ENCODE data around the gene ENTR1. TPM values are rescaled to one million over a fixed set of nuclear protein-coding genes. Genes with fewer than 3 reads are reported as not detected.
"Not testable (repeated sequence)": the region's sequence is repeated elsewhere in the genome, so short reads cannot be mapped to it uniquely, and the experiment has no call there.

The ENTR1 gene
- total and polyA plus RNA-seq, 5 donors = 13.6 to 22.9 (median 19.8) TPM

GRCh38 chr9:136429683-136430491 lies 19.5 kb upstream of the ENTR1 start:
- H3K9me3 ChIP-seq (ENCODE audit: control insufficient read depth, low read length) = no peaks in the 10 kb centered on the region
- no peaks in the 10 kb centered on the region for H3K27me3 ChIP-seq (ENCODE audit: control insufficient read depth, insufficient read depth)
- ATAC-seq = peak; percentile 9 to 17
- H3K4me3 ChIP-seq (ENCODE audit: low read length) = no peak overlapping the region
- no peak for DNase-seq
- 75% methylated on average over 32 of the region's 32 CpGs for WGBS
- intact Hi-C loops (cut with DNase I) = no loop called here
- H3K27ac ChIP-seq (ENCODE audit: low read length) = no peak overlapping the region
- H3K4me1 ChIP-seq (ENCODE audit: control insufficient read depth, insufficient read depth, low read length) = no peaks in the 10 kb centered on the region

DNA sequence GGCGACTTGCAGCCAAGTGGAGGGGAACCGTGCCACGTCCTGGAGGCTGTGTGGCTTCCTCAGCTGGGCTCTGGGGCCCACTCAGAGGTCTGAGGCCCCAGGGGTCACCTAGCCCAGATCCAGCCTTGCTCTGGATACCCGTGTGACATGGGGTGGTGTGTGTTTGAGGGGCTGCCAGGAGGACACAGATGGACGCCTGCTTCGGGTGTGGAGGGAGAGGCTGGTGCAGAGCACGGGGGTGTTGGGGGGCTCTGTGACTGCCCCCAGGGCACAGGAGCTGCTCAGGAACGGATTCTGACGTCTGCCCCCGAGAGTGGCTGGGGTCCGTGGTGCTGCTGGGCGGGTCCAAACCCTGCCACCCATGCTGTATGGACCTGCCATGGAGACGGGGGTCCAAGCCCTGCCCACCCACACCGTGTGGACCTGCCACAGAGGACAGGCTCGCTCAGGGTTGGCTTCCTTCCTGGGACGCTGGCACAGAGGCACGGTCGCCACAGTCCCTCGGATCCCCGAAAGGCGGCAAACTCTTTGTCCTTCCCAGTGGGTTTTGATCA lies 18.7 kb upstream of the ENTR1 start:
- Histone ChIP-seq H3K4me3 (ENCODE audit: low read length) (no peak overlapping the region), H3K4me1 (ENCODE audit: control insufficient read depth, insufficient read depth, low read length) (no peaks in the 10 kb centered on the region), H3K27me3 (ENCODE audit: control insufficient read depth, insufficient read depth) (no peaks in the 10 kb centered on the region), H3K27ac (ENCODE audit: low read length) (no peak overlapping the region), H3K9me3 (ENCODE audit: control insufficient read depth, low read length) (no peaks in the 10 kb centered on the region)
- WGBS = 89% methylated on average over 21 of the region's 21 CpGs
- peak; percentile 7 to 21 for ATAC-seq
- intact Hi-C loops (cut with DNase I) = no loop called here
- DNase-seq = no peak

GRCh38 chr9:136426787-136427186 lies 16.4 kb upstream of the ENTR1 start:
- intact Hi-C loops (cut with DNase I) = no loop called here
- no peak overlapping the region for H3K4me3 ChIP-seq (ENCODE audit: low read length)
- no peak for DNase-seq

DNA sequence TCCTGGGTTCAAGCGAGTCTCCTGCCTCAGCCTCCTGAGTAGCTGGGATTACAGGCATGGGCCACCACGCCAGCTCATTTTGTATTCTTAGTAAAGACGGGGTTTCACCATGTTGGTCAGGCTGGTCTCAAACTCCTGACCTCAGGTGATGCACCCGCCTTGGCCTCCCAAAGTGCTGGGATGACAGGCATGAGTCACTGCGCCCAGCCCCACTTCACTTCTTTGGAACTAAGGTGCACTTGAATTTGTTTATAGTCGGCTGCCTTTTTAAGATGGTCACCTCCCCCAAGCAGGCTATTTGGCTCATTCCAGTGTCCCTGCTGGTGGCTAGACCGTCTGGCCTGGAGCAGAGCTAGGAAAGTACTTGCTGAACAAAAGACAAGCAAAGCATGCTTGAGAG lies 15.0 kb upstream of the ENTR1 start:
- H3K27me3 ChIP-seq (ENCODE audit: control insufficient read depth, insufficient read depth); ATAC-seq; H3K27ac ChIP-seq (ENCODE audit: low read length); intact Hi-C loops (cut with DNase I); DNase-seq; H3K9me3 ChIP-seq (ENCODE audit: control insufficient read depth, low read length); H3K4me3 ChIP-seq (ENCODE audit: low read length); H3K4me1 ChIP-seq (ENCODE audit: control insufficient read depth, insufficient read depth, low read length): not testable (repeated sequence)
- WGBS = 83% methylated on average over 7 of the region's 7 CpGs

More at GRCh38 chr9:136426787-136427186, 16.4 kb upstream of the ENTR1 start:
- Histone ChIP-seq H3K27me3 (ENCODE audit: control insufficient read depth, insufficient read depth) (no peaks in the 10 kb centered on the region), H3K9me3 (ENCODE audit: control insufficient read depth, low read length) (no peaks in the 10 kb centered on the region), H3K27ac (ENCODE audit: low read length) (no peak overlapping the region), H3K4me1 (ENCODE audit: control insufficient read depth, insufficient read depth, low read length) (no peaks in the 10 kb centered on the region)
- 79% methylated on average over 12 of the region's 12 CpGs for WGBS
- ATAC-seq = no peak

DNA sequence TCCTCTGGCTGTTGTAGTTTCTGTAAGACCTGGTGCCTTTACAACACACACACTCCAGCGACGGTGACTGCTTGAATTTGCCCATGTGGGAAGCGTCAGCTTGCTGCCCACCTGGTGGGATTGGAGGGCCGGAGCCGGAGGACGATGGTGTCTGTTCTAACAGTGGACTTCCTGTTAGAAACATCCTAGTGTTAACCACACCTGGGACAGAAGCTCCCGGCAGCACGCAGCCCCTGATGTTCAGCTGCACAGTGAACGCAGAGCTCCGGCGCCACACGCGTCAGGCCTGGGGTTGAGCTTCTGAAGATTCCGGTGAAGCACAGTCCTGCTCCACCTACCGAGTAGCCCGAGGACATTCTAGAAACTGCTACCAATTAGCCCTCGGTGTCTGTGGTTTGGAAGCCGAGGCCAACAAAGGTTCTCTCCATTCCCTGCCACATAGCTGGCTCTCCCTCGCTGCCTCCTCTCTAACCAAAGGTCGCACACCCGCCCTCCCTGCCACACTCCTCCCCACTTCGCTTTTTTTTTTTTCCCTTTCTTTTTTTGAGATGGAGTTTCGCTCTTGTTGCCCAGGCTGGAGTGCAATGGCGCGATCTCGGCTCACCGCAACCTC lies 14.4 kb upstream of the ENTR1 start:
- Histone ChIP-seq H3K9me3 (ENCODE audit: control insufficient read depth, low read length) (no peaks in the 10 kb centered on the region), H3K4me3 (ENCODE audit: low read length) (no peak overlapping the region), H3K27ac (ENCODE audit: low read length) (no peak overlapping the region), H3K4me1 (ENCODE audit: control insufficient read depth, insufficient read depth, low read length) (no peaks in the 10 kb centered on the region), H3K27me3 (ENCODE audit: control insufficient read depth, insufficient read depth) (no peaks in the 10 kb centered on the region)
- DNase-seq (no peak), ATAC-seq (no peak)
- 86% methylated on average over 27 of the region's 27 CpGs for WGBS
- intact Hi-C loops (cut with DNase I) = no loop called here

DNA sequence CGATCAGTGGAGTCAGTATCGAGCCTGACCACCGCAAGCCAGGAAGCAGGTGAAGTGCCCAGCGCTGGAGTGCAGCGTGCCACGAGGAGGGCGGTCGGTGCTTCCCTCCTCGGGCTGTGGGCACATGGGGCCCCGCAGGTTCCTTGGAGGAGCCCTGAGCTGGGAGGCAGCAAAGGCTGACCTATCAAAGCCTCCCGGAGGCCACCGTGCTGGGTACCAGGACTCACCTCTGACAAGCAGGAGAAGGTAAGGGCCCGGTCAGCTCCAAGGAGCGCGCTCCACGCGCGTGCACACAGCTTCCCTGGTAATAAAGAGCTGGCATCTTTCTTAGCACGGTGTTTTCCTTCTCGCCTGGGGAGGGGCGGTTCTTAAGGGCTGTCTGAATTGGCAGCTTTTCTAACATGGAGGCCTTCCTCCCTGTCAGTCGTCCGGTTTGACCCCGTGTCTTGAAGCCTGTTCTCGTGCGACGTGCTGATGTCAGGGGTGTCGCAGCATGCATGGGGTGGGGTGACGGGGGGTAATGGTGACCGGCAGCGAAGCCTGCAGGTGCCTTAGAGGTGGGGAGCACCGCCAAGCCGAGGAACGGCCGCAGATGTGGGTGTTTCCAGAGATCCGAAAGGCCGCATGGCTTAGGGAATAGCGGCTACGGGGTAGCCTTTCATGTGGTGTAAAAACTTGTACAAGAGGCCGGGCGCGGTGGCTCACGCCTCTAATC lies 13.2 kb upstream of the ENTR1 start:
- intact Hi-C loops (cut with DNase I) = no loop called here
- no peaks in the 10 kb centered on the region for H3K27me3 ChIP-seq (ENCODE audit: control insufficient read depth, insufficient read depth)
- 94% methylated on average over 43 of the region's 43 CpGs for WGBS
- H3K4me1 ChIP-seq (ENCODE audit: control insufficient read depth, insufficient read depth, low read length) = no peaks in the 10 kb centered on the region
- DNase-seq = no peak
- H3K27ac ChIP-seq (ENCODE audit: low read length) = no peak overlapping the region
- no peak for ATAC-seq
- no peaks in the 10 kb centered on the region for H3K9me3 ChIP-seq (ENCODE audit: control insufficient read depth, low read length)
- H3K4me3 ChIP-seq (ENCODE audit: low read length) = no peak overlapping the region

GRCh38 chr9:136422876-136423275 lies 12.5 kb upstream of the ENTR1 start:
- 95% methylated on average over 26 of the region's 26 CpGs for WGBS
- H3K4me3 ChIP-seq (ENCODE audit: low read length) = no peak overlapping the region
- no peaks in the 10 kb centered on the region for H3K9me3 ChIP-seq (ENCODE audit: control insufficient read depth, low read length)
- H3K27ac ChIP-seq (ENCODE audit: low read length) = no peak overlapping the region
- no peak for DNase-seq
- ATAC-seq = no peak
- no peaks in the 10 kb centered on the region for H3K27me3 ChIP-seq (ENCODE audit: control insufficient read depth, insufficient read depth)
- H3K4me1 ChIP-seq (ENCODE audit: control insufficient read depth, insufficient read depth, low read length) = no peaks in the 10 kb centered on the region
- intact Hi-C loops (cut with DNase I) = no loop called here

DNA sequence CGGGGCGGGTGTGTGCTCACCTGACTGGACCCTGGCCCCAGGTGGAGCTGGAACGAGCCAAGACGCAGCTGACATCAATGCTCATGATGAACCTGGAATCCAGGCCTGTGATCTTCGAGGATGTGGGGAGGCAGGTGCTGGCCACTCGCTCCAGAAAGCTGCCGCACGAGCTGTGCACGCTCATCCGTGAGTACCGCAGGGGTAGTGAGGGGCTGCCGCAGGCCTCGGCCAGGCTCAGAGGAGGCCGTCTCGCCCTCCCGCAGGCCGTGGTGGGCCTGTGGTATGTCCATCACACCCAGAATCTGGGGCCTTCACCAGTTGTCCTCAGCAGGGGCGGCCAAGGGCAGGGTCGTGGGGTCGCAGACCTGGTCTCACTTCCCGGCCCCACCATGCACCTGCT lies 11.4 kb upstream of the ENTR1 start:
- Histone ChIP-seq H3K9me3 (ENCODE audit: control insufficient read depth, low read length) (no peaks in the 10 kb centered on the region), H3K27ac (ENCODE audit: low read length) (no peak overlapping the region), H3K4me3 (ENCODE audit: low read length) (no peak overlapping the region), H3K27me3 (ENCODE audit: control insufficient read depth, insufficient read depth) (no peaks in the 10 kb centered on the region), H3K4me1 (ENCODE audit: control insufficient read depth, insufficient read depth, low read length) (no peaks in the 10 kb centered on the region)
- 92% methylated on average over 21 of the region's 21 CpGs for WGBS
- ATAC-seq = peak in 1 of 2 donors; percentile 20
- intact Hi-C loops (cut with DNase I) = no loop called here
- no peak for DNase-seq

DNA sequence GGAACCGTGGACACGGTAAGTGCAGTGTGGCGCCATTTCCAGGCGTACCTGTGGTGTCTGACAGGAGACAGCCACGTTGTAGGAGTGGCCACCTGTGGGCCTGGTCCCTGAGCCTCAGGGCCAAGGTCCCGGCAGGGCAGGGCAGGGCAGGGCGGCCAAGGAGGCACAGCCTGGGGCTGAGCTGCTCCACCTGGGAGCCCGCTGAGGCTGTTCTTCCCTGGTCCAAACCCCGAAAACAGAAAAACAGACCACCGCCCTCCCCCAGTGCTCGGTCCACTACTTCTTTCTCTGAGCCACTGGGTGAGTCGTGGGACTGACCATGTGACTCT lies 8.6 kb upstream of the ENTR1 start:
- no peaks in the 10 kb centered on the region for H3K4me1 ChIP-seq (ENCODE audit: control insufficient read depth, insufficient read depth, low read length)
- no peak overlapping the region for H3K27ac ChIP-seq (ENCODE audit: low read length)
- 95% methylated on average over 12 of the region's 12 CpGs for WGBS
- ATAC-seq (no peak), DNase-seq (no peak)
- H3K9me3 ChIP-seq (ENCODE audit: control insufficient read depth, low read length) = no peaks in the 10 kb centered on the region
- no peaks in the 10 kb centered on the region for H3K27me3 ChIP-seq (ENCODE audit: control insufficient read depth, insufficient read depth)
- H3K4me3 ChIP-seq (ENCODE audit: low read length) = no peak overlapping the region
- intact Hi-C loops (cut with DNase I) = no loop called here

DNA sequence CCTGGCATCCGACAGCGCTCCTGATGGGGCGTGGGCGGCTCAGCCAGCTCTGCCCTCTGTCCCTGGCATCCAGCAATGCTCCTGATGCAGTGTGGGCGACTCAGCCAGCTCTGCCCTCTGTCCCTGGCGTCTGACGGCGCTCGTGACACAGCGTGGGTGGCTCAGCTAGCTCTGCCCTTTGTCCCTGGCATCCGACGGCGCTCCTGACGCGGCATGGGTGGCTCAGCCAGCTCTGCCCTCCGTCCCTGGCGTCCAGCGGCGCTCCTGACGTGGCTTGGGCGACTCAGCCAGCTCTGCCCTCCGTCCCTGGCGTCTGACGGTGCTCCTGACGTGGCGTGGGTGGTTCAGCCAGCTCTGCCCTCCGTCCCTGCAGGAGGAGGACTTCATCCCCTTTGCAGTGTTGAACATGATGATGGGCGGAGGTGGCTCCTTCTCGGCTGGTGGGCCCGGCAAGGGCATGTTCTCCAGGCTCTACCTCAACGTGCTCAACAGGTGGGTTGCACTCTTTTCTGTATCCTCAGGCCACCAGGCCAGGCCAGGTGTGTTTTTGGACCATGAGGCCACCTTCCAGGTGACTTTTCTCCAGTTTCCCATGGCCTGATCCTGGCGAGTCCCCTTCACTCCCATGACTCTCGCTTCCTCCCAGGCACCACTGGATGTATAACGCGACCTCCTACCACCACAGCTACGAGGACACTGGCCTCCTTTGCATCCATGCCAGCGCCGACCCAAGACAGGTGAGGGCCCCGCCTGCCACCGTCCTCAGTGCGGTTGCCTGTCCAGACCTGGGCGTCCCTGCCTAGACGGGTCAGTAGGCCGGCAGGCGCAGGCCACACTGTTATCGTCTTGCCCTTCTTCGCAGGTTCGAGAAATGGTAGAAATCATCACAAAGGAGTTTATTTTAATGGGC lies 8.0 kb upstream of the ENTR1 start:
- intact Hi-C loops (cut with DNase I) = no loop called here
- H3K27ac ChIP-seq (ENCODE audit: low read length) = no peak overlapping the region
- H3K4me1 ChIP-seq (ENCODE audit: control insufficient read depth, insufficient read depth, low read length) = no peaks in the 10 kb centered on the region
- H3K9me3 ChIP-seq (ENCODE audit: control insufficient read depth, low read length) = no peaks in the 10 kb centered on the region
- DNase-seq (no peak), ATAC-seq (no peak)
- no peak overlapping the region for H3K4me3 ChIP-seq (ENCODE audit: low read length)
- WGBS = 94% methylated on average over 48 of the region's 48 CpGs
- no peaks in the 10 kb centered on the region for H3K27me3 ChIP-seq (ENCODE audit: control insufficient read depth, insufficient read depth)

Data from right cardiac atrium (tissue), 5 donors.